ENCODE results near the gene DLG1. TPM values are rescaled to one million over a fixed set of nuclear protein-coding genes. Genes with fewer than 3 reads are reported as not detected.

DLG1 gene
- total and polyA plus RNA-seq, 2 donors from 2014 or later, result 19.4 to 101 TPM

DNA sequence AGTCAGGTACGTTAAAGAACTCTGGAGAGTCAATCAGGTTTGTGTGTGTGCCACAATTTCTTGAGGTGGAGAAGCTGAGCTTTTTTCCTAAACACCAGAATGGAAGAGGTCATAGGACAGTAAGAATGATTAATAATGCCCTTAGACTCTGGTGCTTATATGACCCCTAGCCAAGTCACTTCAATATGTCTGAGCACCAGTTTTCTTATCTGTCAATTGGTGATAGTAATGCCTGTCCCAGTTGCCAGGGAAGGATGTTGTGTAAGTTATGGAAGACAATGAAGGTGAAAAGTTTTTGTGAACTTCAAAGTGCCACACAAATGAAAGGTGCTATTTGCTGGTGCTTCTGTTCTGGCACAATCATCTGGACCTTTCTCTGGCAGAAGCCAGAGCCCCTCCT is 22.2 kb upstream of the DLG1 start:
- FAIRE-seq (no peak), DNase-seq (no peak)
- Histone ChIP-seq H3K4me1 (ENCODE audit: control insufficient read depth in 2 of 3, insufficient read depth in 2 of 3, low read depth in 1 of 3, low read length in 3 of 3) (no peaks in the 10 kb centered on the region), H3K27ac (ENCODE audit: low read depth in 2 of 2, low read length in 2 of 2) (no peak overlapping the region), H3K9me3 (ENCODE audit: control insufficient read depth in 2 of 3, insufficient read depth in 1 of 3, low read length in 3 of 3) (no peaks in the 10 kb centered on the region), H3K4me3 (ENCODE audit: low read length in 3 of 3) (no peak overlapping the region), H3K36me3 (ENCODE audit: control insufficient read depth in 2 of 3, insufficient read depth in 3 of 3, low read length in 3 of 3) (no peaks in the 10 kb centered on the region), H3K27me3 (ENCODE audit: control insufficient read depth, insufficient read depth, low read length) (no peaks in the 10 kb centered on the region), H3K9ac (ENCODE audit: low read length in 3 of 3) (no peak overlapping the region)
- intact Hi-C loops (cut with DNase I), result no loop called here
- TF ChIP-seq, protein P1, sequence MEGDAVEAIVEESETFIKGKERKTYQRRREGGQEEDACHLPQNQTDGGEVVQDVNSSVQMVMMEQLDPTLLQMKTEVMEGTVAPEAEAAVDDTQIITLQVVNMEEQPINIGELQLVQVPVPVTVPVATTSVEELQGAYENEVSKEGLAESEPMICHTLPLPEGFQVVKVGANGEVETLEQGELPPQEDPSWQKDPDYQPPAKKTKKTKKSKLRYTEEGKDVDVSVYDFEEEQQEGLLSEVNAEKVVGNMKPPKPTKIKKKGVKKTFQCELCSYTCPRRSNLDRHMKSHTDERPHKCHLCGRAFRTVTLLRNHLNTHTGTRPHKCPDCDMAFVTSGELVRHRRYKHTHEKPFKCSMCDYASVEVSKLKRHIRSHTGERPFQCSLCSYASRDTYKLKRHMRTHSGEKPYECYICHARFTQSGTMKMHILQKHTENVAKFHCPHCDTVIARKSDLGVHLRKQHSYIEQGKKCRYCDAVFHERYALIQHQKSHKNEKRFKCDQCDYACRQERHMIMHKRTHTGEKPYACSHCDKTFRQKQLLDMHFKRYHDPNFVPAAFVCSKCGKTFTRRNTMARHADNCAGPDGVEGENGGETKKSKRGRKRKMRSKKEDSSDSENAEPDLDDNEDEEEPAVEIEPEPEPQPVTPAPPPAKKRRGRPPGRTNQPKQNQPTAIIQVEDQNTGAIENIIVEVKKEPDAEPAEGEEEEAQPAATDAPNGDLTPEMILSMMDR (IDR thresholded peaks at IDR 0.05; ENCODE audit: borderline replicate concordance, extremely low read depth, insufficient read depth), result no peak

DNA sequence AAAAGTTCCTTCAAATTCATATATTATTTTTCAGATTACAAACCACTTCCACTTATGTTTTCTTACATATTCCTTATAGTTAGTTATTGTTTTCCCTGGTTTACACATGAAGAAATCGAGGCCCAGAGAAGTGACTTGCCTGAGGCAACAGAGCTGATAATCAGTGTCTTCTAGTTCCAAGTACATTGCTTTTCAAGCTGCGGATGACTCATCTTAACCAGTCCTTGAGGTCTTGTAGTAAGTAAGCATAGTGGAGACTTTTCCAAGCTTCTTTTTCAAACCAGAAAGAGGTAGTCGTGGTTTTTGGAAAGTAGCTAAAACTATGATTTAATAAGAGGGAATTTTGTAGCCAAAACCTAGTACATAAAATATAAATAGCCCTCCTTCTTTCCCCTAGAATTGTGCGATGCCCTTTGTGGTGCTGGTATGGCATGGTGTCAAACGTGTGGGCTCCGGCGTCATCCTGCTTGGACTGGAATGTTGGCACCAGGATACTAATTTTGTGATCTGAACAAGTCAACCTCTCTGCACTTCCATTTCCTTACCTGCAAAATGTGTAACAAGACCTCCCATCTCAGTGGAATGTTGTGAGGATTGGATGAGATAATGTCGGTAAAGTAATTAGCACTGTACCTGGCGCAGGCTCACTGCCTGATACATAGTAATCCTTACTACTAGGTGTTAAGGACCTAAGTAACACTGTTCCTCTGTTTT is 19.0 kb upstream of the DLG1 start:
- Histone ChIP-seq H3K4me3 (ENCODE audit: low read length in 3 of 3) (no peak overlapping the region), H3K9me3 (ENCODE audit: control insufficient read depth in 2 of 3, insufficient read depth in 1 of 3, low read length in 3 of 3) (no peaks in the 10 kb centered on the region), H3K9ac (ENCODE audit: low read length in 3 of 3) (no peak overlapping the region), H3K36me3 (ENCODE audit: control insufficient read depth in 2 of 3, insufficient read depth in 3 of 3, low read length in 3 of 3) (no peaks in the 10 kb centered on the region), H3K27ac (ENCODE audit: low read depth in 2 of 2, low read length in 2 of 2) (no peak overlapping the region), H3K27me3 (ENCODE audit: control insufficient read depth, insufficient read depth, low read length) (no peaks in the 10 kb centered on the region), H3K4me1 (ENCODE audit: control insufficient read depth in 2 of 3, insufficient read depth in 2 of 3, low read depth in 1 of 3, low read length in 3 of 3) (no peaks in the 10 kb centered on the region)
- intact Hi-C loops (cut with DNase I), result no loop called here
- DNase-seq, result no peak
- no peak for FAIRE-seq
- TF ChIP-seq, protein P1 (IDR thresholded peaks at IDR 0.05; ENCODE audit: borderline replicate concordance, extremely low read depth, insufficient read depth), result no peak

DNA sequence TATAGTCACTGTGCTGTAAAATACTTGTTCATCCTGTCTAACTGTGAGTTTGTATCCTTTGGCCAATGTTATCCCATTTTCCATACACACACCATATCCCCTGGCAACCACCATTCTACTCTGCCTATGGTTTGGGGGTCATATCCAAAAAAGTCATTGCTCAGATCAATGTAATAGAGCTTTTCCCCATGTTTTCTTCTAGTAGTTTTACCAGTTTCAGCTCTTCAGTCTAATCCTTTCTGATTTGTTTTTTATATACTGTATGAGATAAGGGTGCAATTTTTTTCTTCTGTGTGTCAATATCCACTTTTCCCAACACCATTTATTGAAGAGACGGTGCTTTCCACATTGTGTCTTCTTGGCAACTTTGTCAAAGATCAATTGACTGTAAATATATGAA is 14.0 kb upstream of the DLG1 start:
- no peaks in the 10 kb centered on the region for H3K27me3 ChIP-seq (ENCODE audit: control insufficient read depth, insufficient read depth, low read length)
- no peaks in the 10 kb centered on the region for H3K9me3 ChIP-seq (ENCODE audit: control insufficient read depth in 2 of 3, insufficient read depth in 1 of 3, low read length in 3 of 3)
- no peak overlapping the region for H3K9ac ChIP-seq (ENCODE audit: low read length in 3 of 3)
- H3K4me3 ChIP-seq (ENCODE audit: low read length in 3 of 3), result no peak overlapping the region
- H3K36me3 ChIP-seq (ENCODE audit: control insufficient read depth in 2 of 3, insufficient read depth in 3 of 3, low read length in 3 of 3), result no peaks in the 10 kb centered on the region
- no peak for DNase-seq
- H3K4me1 ChIP-seq (ENCODE audit: control insufficient read depth in 2 of 3, insufficient read depth in 2 of 3, low read depth in 1 of 3, low read length in 3 of 3), result peaks cover 0 to 7% (median 3%) of the 10 kb centered on the region in 3 donors
- TF ChIP-seq, protein P1 (IDR thresholded peaks at IDR 0.05; ENCODE audit: borderline replicate concordance, extremely low read depth, insufficient read depth), result no peak
- FAIRE-seq, result no peak
- intact Hi-C loops (cut with DNase I), result no loop called here
- no peak overlapping the region for H3K27ac ChIP-seq (ENCODE audit: low read depth in 2 of 2, low read length in 2 of 2)

DNA sequence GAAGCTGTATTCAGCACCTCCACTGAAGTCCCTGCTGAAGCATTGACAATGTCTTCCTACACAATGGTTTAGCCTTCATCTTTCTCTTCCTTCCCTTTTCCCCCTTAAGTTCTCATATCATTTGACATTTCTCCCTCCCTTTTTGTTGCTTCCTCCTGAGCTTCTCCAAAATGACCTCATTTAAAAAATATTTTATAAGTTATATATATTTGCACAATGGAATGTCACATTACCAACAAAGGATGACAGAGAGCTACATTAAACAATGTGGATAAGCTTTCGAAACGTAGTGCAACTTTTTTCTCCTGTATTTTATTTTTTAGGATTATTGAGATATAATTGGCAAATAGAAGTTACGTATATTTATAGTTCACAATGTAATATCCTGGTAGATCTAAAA is 13.2 kb upstream of the DLG1 start:
- Histone ChIP-seq H3K4me3 (ENCODE audit: low read length in 3 of 3) (no peak overlapping the region), H3K27me3 (ENCODE audit: control insufficient read depth, insufficient read depth, low read length) (no peaks in the 10 kb centered on the region), H3K9ac (ENCODE audit: low read length in 3 of 3) (no peak overlapping the region), H3K9me3 (ENCODE audit: control insufficient read depth in 2 of 3, insufficient read depth in 1 of 3, low read length in 3 of 3) (no peaks in the 10 kb centered on the region), H3K27ac (ENCODE audit: low read depth in 2 of 2, low read length in 2 of 2) (no peak overlapping the region), H3K4me1 (ENCODE audit: control insufficient read depth in 2 of 3, insufficient read depth in 2 of 3, low read depth in 1 of 3, low read length in 3 of 3) (peaks cover 0 to 7% (median 3%) of the 10 kb centered on the region in 3 donors), H3K36me3 (ENCODE audit: control insufficient read depth in 2 of 3, insufficient read depth in 3 of 3, low read length in 3 of 3) (no peaks in the 10 kb centered on the region)
- DNase-seq (no peak), FAIRE-seq (no peak)
- TF ChIP-seq, protein P1 (IDR thresholded peaks at IDR 0.05; ENCODE audit: borderline replicate concordance, extremely low read depth, insufficient read depth), result no peak
- intact Hi-C loops (cut with DNase I), result no loop called here
